GM12878 (cell line): ENCODE measurements around the gene FILIP1L. TPM values are rescaled to one million over a fixed set of nuclear protein-coding genes. Genes with fewer than 3 reads are reported as not detected.

Source experiments
- ATAC-seq: fragments of 200-7000 bp; cut with Tn5 transposase; 3 replicates; pipeline ENCODE4 v1.9.1; 2020; ENCODE audit warnings: mild to moderate bottlenecking, moderate library complexity
- BruUV-seq: library from RNA; stranded (reverse); fragments of 400-500 nt; replicated peaks from 2 replicates; lab custom pipeline; 2021; lab: Mats Ljungman, UMichigan
- CTCF ChIA-PET: fragments of 300-600 bp; sonication (Branson Sonifier 250); formaldehyde crosslinking; extraction: SDS; loops from one replicate; lab custom pipeline; 2021; ENCODE audit warnings: inconsistent platforms; lab: Yijun Ruan, JAX
- POLR2A ChIA-PET: fragments of 350-600 bp; formaldehyde crosslinking; extraction: SDS; loops from one replicate; lab custom pipeline; 2021; ENCODE audit warnings: inconsistent platforms; lab: Charles Lee
- RAD21 ChIA-PET: fragments of 300-600 bp; sonication (Branson Sonifier 250); formaldehyde crosslinking; loops from one replicate; lab custom pipeline; 2023; ENCODE audit warnings: antibody characterized with exemption; ENCODE audit not compliant: unreplicated experiment; lab: Charles Lee
- SMC1A ChIA-PET: fragments of 300-600 bp; sonication (Branson Sonifier 250); formaldehyde crosslinking; loops from one replicate; lab custom pipeline; 2023; ENCODE audit not compliant: unreplicated experiment, uncharacterized antibody; lab: Charles Lee
- DNase-seq: peaks from one replicate; pipeline ENCODE4 v3.0.0-alpha.2; 2011; ENCODE audit warnings: low read depth, low spot score
- FAIRE-seq: peaks from 3 replicates; lab custom pipeline; 2011; peaks lifted over from hg19 to GRCh38; lab: Jason Lieb, UNC
- H2AFZ ChIP-seq: 2 replicates; pipeline ENCODE4 v1.6.0; 2011; ENCODE audit warnings: low read depth, low read length, control low read depth; ENCODE audit not compliant: control insufficient read depth
- H3K27ac ChIP-seq: 2 replicates; pipeline ENCODE4 v1.5.1; 2011; ENCODE audit warnings: control low read depth; ENCODE audit not compliant: control insufficient read depth, insufficient read depth
- H3K27me3 ChIP-seq, 2 experiments: replicated peaks in 1 of 2; 2 replicates each; pipeline versions ENCODE4 v1.6.0 to v1.6.1; 2011; ENCODE audit warnings: low read length in 1 of 2; ENCODE audit not compliant: control insufficient read depth in 2 of 2, insufficient read depth in 2 of 2
- H3K36me3 ChIP-seq, 2 experiments: 2 replicates each; pipeline ENCODE4 v1.5.1; 2011; ENCODE audit warnings: low read length in 1 of 2; ENCODE audit not compliant: control insufficient read depth in 2 of 2, insufficient read depth in 2 of 2
- H3K4me1 ChIP-seq: 2 replicates; pipeline ENCODE4 v1.6.1; 2011; ENCODE audit warnings: mild to moderate bottlenecking, low read length, moderate library complexity, mixed read lengths; ENCODE audit not compliant: control insufficient read depth, insufficient read depth
- H3K4me2 ChIP-seq: 2 replicates; pipeline ENCODE4 v1.6.0; 2011; ENCODE audit warnings: control low read depth; ENCODE audit not compliant: control insufficient read depth, insufficient read depth
- H3K4me3 ChIP-seq: fragments of 200-600 bp; sonication (generic); 2 replicates; pipeline ENCODE4 v1.5.1; 2016
- H3K79me2 ChIP-seq: 2 replicates; pipeline ENCODE4 v1.6.0; 2011; ENCODE audit warnings: low read length; ENCODE audit not compliant: control insufficient read depth, insufficient read depth
- H3K9ac ChIP-seq: 2 replicates; pipeline ENCODE4 v1.8.0; 2011; ENCODE audit warnings: low read length, control low read depth, mixed read lengths; ENCODE audit not compliant: control insufficient read depth, insufficient read depth
- H3K9me3 ChIP-seq: replicated peaks from 3 replicates; pipeline ENCODE4 v1.5.1; 2011; ENCODE audit warnings: mild to moderate bottlenecking, low read length; ENCODE audit not compliant: control insufficient read depth, insufficient read depth
- H4K20me1 ChIP-seq: 2 replicates; pipeline ENCODE4 v1.6.0; 2011; ENCODE audit not compliant: control insufficient read depth, insufficient read depth
- CBX5 ChIP-seq: sonication (generic); IDR thresholded peaks from 2 replicates; pipeline ENCODE4 v1.6.1; 2016; ENCODE audit warnings: low read depth, moderate library complexity, mild to moderate bottlenecking, inconsistent platforms
- EED ChIP-seq: sonication (generic); IDR thresholded peaks from 2 replicates; pipeline ENCODE4 v1.6.1; 2016; ENCODE audit warnings: antibody characterized with exemption, low read depth
- NBN ChIP-seq: fragments of 450-650 bp; IDR thresholded peaks from 2 replicates; pipeline ENCODE4 v1.6.1; 2016
- NR2F1 ChIP-seq: fragments of 450-650 bp; conservative IDR thresholded peaks from 2 replicates; pipeline ENCODE4 v1.6.1; 2017; ENCODE audit warnings: mild to moderate bottlenecking
- RUNX3 ChIP-seq: IDR thresholded peaks from 2 replicates; pipeline ENCODE4 v1.6.1; 2012; ENCODE audit warnings: low read length, inconsistent platforms
- WGBS: methylation state at CpG from one replicate; pipeline ENCODE4 v1.1.6; 2016; ENCODE audit warnings: low lambda C conversion rate; ENCODE audit not compliant: insufficient replicate concordance, insufficient coverage; ENCODE audit errors: missing lambda C conversion rate; 5-methylcytosine and 5-hydroxymethylcytosine counted together
- in situ Hi-C: fragments of 300-500 bp; cut with MboI; formaldehyde crosslinking; loops from 9 replicates; pipeline ENCODE4 v1.14.3; 2018; ENCODE audit warnings: mixed read lengths
- intact Hi-C: fragments of 100-400 bp; cut with micrococcal nuclease; formaldehyde crosslinking; loops from one replicate; pipeline ENCODE4 v1.14.2; 2022; ENCODE audit not compliant: unreplicated experiment
- polyA plus RNA-seq, 11 experiments: library from polyadenylated mRNA; depleted of rRNA in 4 of 11; unstranded in 6 of 11; stranded (reverse) in 5 of 11; fragments of >200 nt; fragmentation: Nextera tagmentation in 4 of 11; fragmentation: Illumina TruSeq in 1 of 11; extraction: Ambion mirVana in 4 of 11; extraction: Trizol in 1 of 11; gene quantifications; 1 replicate in 1 of 11; 2 replicates in 10 of 11; pipeline versions ENCODE4 v1.2.1 to v1.2.3, GENCODE V29; 2011 to 2016; ENCODE audit warnings: inconsistent platforms in 2 of 11, missing spikeins in 2 of 11, low read depth in 1 of 11
- total RNA-seq, 4 experiments: library from RNA; depleted of rRNA in 3 of 4; stranded (reverse); fragments of >200 nt in 3 of 4; fragmentation: Illumina TruSeq in 1 of 4; extraction: Trizol in 1 of 4; gene quantifications; 2 replicates each; pipeline versions ENCODE4 v1.2.1 to v1.2.3, GENCODE V29; 2013 to 2021
- TF ChIP-seq, protein P1 (sequence below): IDR thresholded peaks from 2 replicates; pipeline ENCODE4 v1.6.1; 2011; ENCODE audit warnings: mild to moderate bottlenecking, low read depth, low read length, moderate library complexity; ENCODE audit not compliant: insufficient replicate concordance
- TF ChIP-seq, protein P2 (sequence below): fragments of 450-650 bp; IDR thresholded peaks from 2 replicates; pipeline ENCODE4 v1.6.1; 2017; ENCODE audit warnings: mild to moderate bottlenecking, moderate library complexity
- TF ChIP-seq, protein P3 (sequence below): fragments of 450-650 bp; IDR thresholded peaks from 2 replicates; pipeline ENCODE4 v1.6.1; 2016; ENCODE audit warnings: mild to moderate bottlenecking, moderate library complexity, borderline replicate concordance
- TF ChIP-seq, protein P4 (sequence below): IDR thresholded peaks from 2 replicates; pipeline ENCODE4 v1.6.1; 2011; ENCODE audit warnings: low read depth, mild to moderate bottlenecking, low read length, moderate library complexity, borderline replicate concordance; ENCODE audit errors: extremely low read depth

Gene FILIP1L
- total and polyA plus RNA-seq, 10 of the 15 experiments (the other 5 are each of a cell fraction or from before 2014, with no cell fraction given), result 0.24 to 6.1 (median 3.5) TPM

DNA sequence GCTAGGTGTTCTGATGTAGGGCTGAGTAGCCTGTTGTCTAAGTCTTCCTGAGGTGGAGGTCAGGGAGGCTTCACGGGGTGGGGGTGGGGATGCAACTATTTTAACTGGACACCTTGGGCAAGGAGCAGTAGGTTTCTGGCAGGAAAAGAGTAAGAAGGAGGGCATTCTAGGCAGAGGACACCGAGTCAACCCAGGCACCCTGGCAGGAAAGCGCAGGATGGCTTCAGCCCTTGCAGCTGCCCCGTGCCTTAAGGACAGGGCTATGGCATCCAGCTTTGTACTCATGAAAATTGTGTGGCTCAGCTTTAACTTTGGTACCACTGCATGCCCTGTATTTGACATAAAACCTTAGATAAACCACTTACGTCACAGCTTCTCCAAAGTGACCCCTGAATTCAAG lies 6.4 kb upstream of the FILIP1L start:
- Histone ChIP-seq H4K20me1 (no peaks in the 10 kb centered on the region), H3K9me3 (no peaks in the 10 kb centered on the region), H3K4me3 (no peak overlapping the region), H3K79me2 (no peaks in the 10 kb centered on the region), H3K4me2 (no peak overlapping the region), H3K36me3 (no peaks in the 10 kb centered on the region), H3K27me3 (no peaks in the 10 kb centered on the region), H3K4me1 (no peaks in the 10 kb centered on the region), H3K9ac (no peak overlapping the region), H2AFZ (no peak overlapping the region), H3K27ac (no peak overlapping the region)
- ChIA-PET RAD21 (no interaction called here), SMC1A (no interaction called here), POLR2A (no interaction called here), CTCF (no interaction called here)
- no peak for FAIRE-seq
- intact Hi-C loops, result no loop called here
- ATAC-seq, result no peak
- 86% methylated on average over 5 of the region's 5 CpGs for WGBS
- BruUV-seq, result no TSS peak
- in situ Hi-C loops, result no loop called here
- no peak for DNase-seq
- no peak for TF ChIP-seq CBX5
- TF ChIP-seq RUNX3, result no peak
- TF ChIP-seq EED, result no peak
- TF ChIP-seq NBN, result no peak
- TF ChIP-seq, protein P1, sequence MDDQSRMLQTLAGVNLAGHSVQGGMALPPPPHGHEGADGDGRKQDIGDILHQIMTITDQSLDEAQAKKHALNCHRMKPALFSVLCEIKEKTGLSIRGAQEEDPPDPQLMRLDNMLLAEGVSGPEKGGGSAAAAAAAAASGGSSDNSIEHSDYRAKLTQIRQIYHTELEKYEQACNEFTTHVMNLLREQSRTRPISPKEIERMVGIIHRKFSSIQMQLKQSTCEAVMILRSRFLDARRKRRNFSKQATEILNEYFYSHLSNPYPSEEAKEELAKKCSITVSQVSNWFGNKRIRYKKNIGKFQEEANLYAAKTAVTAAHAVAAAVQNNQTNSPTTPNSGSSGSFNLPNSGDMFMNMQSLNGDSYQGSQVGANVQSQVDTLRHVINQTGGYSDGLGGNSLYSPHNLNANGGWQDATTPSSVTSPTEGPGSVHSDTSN, result no peak
- no peak for TF ChIP-seq NR2F1
- TF ChIP-seq, protein P2, sequence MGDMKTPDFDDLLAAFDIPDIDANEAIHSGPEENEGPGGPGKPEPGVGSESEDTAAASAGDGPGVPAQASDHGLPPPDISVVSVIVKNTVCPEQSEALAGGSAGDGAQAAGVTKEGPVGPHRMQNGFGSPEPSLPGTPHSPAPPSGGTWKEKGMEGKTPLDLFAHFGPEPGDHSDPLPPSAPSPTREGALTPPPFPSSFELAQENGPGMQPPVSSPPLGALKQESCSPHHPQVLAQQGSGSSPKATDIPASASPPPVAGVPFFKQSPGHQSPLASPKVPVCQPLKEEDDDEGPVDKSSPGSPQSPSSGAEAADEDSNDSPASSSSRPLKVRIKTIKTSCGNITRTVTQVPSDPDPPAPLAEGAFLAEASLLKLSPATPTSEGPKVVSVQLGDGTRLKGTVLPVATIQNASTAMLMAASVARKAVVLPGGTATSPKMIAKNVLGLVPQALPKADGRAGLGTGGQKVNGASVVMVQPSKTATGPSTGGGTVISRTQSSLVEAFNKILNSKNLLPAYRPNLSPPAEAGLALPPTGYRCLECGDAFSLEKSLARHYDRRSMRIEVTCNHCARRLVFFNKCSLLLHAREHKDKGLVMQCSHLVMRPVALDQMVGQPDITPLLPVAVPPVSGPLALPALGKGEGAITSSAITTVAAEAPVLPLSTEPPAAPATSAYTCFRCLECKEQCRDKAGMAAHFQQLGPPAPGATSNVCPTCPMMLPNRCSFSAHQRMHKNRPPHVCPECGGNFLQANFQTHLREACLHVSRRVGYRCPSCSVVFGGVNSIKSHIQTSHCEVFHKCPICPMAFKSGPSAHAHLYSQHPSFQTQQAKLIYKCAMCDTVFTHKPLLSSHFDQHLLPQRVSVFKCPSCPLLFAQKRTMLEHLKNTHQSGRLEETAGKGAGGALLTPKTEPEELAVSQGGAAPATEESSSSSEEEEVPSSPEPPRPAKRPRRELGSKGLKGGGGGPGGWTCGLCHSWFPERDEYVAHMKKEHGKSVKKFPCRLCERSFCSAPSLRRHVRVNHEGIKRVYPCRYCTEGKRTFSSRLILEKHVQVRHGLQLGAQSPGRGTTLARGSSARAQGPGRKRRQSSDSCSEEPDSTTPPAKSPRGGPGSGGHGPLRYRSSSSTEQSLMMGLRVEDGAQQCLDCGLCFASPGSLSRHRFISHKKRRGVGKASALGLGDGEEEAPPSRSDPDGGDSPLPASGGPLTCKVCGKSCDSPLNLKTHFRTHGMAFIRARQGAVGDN, result no peak
- TF ChIP-seq, protein P3, sequence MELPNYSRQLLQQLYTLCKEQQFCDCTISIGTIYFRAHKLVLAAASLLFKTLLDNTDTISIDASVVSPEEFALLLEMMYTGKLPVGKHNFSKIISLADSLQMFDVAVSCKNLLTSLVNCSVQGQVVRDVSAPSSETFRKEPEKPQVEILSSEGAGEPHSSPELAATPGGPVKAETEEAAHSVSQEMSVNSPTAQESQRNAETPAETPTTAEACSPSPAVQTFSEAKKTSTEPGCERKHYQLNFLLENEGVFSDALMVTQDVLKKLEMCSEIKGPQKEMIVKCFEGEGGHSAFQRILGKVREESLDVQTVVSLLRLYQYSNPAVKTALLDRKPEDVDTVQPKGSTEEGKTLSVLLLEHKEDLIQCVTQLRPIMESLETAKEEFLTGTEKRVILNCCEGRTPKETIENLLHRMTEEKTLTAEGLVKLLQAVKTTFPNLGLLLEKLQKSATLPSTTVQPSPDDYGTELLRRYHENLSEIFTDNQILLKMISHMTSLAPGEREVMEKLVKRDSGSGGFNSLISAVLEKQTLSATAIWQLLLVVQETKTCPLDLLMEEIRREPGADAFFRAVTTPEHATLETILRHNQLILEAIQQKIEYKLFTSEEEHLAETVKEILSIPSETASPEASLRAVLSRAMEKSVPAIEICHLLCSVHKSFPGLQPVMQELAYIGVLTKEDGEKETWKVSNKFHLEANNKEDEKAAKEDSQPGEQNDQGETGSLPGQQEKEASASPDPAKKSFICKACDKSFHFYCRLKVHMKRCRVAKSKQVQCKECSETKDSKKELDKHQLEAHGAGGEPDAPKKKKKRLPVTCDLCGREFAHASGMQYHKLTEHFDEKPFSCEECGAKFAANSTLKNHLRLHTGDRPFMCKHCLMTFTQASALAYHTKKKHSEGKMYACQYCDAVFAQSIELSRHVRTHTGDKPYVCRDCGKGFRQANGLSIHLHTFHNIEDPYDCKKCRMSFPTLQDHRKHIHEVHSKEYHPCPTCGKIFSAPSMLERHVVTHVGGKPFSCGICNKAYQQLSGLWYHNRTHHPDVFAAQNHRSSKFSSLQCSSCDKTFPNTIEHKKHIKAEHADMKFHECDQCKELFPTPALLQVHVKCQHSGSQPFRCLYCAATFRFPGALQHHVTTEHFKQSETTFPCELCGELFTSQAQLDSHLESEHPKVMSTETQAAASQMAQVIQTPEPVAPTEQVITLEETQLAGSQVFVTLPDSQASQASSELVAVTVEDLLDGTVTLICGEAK, result no peak
- TF ChIP-seq, protein P4, sequence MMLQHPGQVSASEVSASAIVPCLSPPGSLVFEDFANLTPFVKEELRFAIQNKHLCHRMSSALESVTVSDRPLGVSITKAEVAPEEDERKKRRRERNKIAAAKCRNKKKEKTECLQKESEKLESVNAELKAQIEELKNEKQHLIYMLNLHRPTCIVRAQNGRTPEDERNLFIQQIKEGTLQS, result no peak
- TF ChIP-seq, all 136 proteins: peak for 0
